GM19324 (cell line): ENCODE results near the gene CTNNBIP1.
"Not testable (repeated sequence)": the region's sequence is repeated elsewhere in the genome, so short reads cannot be mapped to it uniquely, and the experiment has no call there.

Source experiments
- ATAC-seq: cut with Tn5 transposase; IDR thresholded peaks from one replicate; pipeline ENCODE4 v1.9.1; 2021; ENCODE audit warnings: mild to moderate bottlenecking, moderate library complexity; ENCODE audit not compliant: unreplicated experiment, low FRiP score

Gene CTNNBIP1, protein sequence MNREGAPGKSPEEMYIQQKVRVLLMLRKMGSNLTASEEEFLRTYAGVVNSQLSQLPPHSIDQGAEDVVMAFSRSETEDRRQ

DNA sequence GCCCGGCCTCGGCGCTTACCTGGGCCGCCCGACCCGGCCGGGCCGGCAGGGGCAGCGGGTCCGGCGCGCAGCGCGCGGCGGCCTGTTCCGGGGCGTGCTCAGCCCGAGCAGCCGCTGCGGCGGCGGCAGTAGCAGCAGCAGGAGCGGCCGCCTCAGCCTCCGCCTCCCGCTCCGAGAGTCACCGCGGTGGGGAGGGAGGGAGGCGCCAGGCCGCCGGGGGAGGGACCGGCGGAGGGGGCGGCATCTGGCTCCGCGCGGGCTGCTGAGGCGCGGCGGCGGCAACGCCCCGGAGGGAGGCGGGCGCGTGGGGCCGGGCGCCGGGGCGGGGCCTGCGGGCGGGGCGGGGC lies at the start of gene CTNNBIP1:
CTNNBIP1 (minus strand) TSS at position 194 of the 347 bp plus-strand sequence. CDS start 38,205 bp downstream, outside the sequence.
- peak; percentile 83 for ATAC-seq

DNA sequence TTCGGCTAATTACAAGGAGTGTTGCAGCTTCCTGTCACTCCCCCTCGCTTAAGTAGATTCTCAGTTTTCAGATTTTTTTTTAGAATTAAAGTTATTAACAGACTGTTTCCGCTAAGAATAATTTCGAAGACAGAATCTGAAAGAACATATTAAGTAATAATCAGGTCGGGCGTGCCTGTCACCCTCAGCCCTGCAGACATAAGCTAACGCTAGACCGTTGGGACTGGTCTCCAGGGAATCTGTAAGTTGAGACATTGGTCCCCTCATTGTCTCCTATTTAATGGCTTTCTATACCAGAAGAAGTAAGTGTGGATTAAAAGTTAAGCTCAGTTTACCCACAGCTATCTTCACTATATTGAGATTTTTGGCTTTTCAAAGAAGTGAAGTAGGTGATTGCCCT lies 47.7 kb upstream of the CTNNBIP1 start:
- ATAC-seq, result no peak

DNA sequence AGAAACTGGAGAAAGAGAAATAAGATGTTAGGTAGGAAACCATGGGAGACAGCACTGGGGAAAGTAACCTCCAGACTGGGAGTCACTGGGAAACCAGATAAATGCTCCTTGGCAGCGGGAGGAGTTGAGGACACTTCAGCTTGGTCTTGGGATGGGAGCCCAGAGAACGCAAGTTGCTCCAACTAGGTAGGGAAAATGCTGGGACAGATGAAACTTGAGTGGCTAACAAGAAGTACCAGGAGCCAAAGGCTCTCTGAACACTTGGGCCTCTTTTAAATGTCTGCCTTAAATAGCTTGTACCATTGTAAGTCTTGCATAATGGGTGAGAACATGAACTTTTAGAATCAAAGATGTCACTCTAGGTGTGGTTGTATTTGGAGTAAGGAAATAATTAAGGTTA lies 36.2 kb upstream of the CTNNBIP1 start:
- no peak for ATAC-seq

DNA sequence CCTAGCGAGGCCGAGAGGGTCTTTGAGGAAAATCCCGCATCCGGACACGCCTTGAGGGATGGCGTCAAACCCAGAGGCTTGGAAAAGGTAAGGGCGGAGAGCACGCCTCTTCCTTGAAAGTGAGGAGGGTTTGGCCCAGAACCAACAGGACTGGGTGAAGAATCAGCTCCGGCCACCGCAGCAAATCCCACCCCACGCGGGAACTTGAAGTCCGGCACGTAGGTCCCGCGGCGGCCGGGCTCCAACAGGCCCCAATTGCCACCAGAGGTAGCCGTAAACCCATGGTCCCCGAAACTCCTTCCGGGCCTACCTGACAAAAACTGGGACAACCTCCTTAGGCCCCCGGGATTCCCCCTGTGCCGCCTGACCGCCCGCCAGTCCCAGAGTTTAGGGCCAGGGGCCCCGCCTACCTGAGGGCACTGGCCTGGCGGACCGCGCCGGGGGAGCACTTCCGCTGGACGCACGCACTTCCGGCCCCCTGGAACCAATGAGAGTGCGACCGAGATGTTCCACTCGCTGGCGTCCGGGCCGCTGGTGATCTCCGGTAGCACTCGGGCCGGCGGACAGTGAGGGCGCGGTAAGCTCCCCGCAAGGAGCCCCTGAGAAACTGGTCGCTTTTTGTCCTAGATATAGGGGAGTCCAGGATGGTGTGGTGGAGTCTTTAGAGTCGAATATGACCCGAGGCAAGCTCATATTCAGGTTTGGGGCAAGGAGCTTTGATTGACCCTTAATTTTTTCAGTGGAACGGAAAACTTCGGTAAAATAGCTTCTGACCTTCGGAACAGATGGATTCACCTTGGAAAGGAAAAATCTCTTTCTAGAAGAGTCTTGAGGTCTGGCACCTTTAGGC lies 33.1 kb upstream of the CTNNBIP1 start, which contains the start of the genes LZIC and NMNAT1:
LZIC (minus strand) TSS at position 453 of the 850 bp plus-strand sequence. CDS start 6,772 bp downstream, outside the sequence.
NMNAT1 (plus strand) TSS at position 537 of the 850 bp plus-strand sequence. CDS start 28,599 bp downstream, outside the sequence.
- peak; percentile 93 for ATAC-seq

DNA sequence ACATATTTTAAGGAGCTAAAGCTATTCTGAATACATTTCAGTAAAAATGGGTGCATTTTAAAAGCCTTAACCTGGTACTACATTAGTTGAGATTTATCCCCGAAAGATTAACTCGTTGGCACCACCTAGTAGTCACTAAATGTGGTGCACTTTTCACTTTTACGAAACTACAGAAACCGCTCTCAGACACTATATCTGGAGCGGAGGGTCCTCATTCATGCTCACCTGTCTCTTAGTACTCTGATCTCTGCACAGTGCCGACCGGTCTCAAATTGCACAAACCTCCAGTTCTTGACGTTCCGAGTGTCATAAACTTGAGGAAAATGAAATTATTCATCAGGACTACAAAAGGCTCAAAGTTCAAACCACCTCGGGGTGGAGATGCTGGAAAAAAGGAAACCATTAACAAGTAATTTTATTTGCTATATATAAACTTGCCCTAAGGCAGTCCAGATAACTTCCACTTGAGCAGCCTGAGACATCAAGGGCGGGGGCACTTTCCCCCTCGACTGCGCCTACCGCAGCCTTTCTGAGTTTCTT lies 32.4 kb upstream of the CTNNBIP1 start:
- ATAC-seq, result peak; percentile 32

DNA sequence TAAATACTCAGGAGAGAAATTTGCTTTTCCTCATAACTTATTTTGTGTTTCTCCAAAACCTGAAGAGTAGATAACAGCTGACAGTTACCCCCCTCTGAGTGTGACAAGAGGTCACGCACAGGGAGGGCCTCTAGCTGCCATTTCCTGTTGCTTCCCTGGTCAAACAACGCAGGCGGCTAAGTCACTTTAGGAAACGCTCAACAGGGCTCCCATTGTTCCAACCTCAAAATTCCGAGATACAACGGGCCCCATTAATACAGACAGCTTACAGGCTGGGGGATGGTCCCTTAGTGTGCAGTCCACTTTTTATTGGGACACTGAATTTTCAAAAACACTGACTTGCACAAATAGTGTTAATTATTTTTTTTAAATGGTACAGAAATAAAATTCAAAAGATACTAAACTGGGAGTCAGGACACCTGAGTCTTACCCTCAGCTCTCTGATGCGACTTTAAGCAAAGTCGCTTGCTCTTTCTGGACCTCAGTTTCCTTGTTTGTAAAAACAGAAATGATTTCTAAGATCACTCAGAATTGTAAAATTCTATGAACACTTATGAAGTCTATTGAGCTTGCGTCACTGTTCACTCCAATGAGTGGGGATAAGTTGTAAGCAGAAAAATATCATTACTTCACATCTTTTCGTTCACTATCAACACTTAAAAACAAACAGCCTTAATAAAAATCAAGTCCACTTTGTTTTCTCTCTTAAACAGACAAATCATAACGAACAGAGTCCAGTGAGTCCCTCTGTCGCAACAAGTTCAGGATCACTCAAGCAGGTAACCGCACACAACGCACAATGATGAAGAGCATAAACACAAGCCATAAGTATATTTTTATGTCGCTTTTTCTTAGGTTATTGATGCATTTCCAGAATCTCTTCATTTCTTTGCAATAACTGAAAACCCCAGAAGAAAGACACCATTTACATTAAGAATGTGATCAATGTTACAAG lies 19.6 kb upstream of the CTNNBIP1 start:
- no peak for ATAC-seq

DNA sequence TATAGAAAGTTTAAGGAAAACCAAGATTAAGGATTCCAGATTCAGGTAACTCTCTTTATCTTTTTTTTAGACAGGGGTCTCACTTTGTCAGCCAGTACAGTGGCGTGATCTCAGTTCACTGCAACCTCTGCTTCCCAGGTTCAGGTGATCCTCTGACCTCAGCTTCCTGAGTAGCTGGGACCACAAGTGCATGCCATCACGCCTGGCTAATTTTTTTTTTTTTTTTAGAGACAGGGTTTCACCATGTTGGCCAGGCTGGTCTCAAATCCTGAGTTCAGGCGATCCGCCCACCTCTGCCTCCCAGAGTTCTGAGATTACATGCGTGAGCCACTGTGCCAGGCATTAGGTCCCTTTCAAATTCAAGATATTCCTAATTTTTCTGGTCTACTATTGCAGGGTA lies 17.2 kb upstream of the CTNNBIP1 start:
- no peak for ATAC-seq

DNA sequence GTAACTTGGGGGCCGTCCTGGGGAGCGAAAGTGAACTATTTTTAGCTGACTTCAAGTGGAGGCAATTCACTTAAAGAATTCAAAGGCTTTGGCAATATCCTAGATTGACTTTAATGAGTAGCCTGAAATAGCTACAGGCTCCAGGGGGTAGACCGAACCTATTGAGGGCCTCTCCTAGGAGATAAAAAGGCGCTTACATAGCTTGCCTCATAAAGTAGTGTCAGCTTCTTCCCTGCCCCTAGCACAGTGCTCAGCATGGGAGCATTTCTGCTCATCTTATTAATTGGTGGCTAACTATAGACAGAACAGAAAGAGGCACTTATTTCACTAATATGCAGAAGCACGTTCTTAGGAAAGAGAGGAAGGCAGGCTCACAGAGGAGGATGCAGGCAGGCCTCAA lies 12.3 kb upstream of the CTNNBIP1 start:
- ATAC-seq, result no peak

DNA sequence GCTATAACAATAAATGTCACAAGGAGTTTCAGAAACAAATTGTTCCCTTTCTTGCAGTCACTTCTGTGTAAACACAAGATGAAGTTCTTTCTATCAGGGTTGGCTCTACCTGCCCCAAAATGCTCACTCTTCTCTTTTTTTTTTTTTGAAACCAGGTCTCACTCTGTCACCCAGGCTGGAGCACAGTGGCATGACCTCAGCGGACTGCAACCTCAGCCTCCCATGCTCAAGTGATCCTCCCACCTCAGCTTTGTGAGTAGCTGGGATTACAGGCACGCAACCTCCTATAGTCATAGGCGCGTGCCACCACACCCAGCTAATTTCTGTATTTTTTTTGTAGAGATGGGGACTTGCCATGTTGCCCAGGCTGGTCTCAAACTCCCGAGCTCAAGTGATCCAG lies 10.5 kb upstream of the CTNNBIP1 start:
- ATAC-seq, result no peak

DNA sequence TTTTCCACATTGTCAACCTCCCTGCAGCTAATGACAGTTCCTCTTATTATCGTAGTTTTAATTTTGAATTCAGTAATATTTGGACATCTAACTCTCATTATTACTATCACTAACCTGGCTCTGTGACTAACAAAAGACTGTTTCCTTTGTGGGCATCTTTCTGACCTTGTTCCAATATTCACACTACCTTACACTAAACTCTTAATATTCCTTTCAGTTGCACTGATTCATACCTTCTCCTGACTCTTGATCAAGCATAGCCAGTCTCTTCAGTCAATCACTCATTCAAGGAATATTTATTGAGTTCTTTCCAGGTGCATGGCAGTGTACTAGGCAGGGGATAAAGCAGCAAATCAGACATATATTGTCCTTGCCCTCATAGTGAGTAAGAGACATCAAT lies 7.8 kb upstream of the CTNNBIP1 start:
- no peak for ATAC-seq

DNA sequence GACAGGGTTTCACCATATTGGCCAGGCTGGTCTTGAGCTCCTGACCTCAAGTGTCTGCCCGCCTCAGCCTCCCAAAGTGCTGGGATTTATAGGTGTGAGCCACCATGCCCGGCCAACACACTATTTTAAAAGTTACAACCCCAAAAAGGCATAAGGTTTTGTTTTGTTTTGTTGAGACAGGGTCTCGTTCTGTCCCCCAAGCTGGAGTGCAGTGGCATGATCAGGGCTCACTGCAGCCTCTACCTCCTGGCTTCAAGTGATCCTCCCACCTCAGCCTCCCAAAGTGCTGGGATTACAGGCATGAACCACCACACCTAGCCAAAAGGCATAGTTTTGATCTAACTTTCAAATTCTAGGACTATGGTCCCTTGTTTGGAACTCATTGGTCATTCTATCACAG lies 7.4 kb upstream of the CTNNBIP1 start:
- not testable (repeated sequence) for ATAC-seq

DNA sequence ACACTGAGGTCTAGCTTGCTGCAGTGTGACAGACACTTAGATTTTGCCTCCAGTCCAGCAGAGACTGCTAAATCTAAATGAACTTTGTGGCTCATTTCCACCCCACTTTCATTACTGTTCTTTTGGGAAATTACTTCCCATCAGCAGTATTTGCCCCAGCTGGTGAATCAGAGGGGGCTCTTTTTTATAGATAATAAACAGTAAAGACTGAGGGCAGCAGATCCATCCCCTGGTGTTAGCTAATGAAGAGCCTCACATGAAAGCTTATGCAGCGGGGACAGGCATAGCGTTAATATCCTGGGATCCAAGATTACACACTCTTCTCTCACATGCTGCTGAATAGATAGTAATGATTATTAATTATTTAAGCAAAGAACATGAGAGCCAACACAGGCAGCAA lies 6.4 kb upstream of the CTNNBIP1 start:
- no peak for ATAC-seq

DNA sequence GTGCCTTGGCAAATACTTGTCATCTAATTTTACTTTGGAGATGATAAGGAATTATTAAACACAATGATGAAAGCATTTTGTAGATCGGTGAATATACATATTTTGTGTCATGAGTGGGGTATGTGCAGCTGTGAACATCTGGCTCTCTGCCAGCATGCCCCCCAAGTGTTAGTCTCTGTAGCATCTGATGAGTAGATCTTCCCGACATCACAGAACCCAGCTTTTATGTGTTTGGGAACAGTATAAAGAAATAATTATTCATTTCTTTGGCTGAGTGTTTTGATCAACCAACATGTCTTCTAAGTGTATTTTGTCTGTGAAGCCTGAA lies 4.5 kb upstream of the CTNNBIP1 start:
- ATAC-seq, result no peak

DNA sequence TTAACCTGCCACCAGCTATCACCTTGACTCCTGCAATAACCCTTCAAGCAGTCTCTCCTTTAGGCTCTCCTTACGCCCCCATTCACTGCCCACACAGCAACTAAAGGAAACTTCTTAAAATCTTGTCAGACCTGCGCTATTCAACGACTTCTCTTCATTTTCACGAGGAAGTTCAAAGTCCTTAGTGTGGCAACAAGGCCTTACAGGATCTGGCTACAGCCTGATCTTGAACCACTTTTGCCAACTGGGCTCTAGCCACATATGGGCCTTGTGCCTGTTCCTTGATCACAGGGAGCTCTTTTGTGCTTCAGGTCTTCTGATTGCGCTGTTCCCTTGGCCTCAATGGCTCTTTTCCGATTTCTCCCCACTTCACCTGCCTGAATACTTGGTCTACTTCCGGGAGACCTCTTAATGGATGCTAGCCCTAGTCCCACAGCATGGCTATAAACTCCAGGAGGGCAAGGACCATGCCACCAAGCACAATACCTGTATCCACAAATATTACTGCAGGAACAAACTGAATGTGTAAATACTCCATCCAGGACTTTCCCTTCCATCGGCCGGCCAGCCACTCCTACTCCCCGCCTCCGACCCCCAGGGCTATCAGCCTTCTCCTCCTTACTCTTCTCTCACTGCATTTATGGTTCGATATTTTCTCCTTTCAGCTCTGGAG lies 2.3 kb upstream of the CTNNBIP1 start:
- ATAC-seq, result no peak

DNA sequence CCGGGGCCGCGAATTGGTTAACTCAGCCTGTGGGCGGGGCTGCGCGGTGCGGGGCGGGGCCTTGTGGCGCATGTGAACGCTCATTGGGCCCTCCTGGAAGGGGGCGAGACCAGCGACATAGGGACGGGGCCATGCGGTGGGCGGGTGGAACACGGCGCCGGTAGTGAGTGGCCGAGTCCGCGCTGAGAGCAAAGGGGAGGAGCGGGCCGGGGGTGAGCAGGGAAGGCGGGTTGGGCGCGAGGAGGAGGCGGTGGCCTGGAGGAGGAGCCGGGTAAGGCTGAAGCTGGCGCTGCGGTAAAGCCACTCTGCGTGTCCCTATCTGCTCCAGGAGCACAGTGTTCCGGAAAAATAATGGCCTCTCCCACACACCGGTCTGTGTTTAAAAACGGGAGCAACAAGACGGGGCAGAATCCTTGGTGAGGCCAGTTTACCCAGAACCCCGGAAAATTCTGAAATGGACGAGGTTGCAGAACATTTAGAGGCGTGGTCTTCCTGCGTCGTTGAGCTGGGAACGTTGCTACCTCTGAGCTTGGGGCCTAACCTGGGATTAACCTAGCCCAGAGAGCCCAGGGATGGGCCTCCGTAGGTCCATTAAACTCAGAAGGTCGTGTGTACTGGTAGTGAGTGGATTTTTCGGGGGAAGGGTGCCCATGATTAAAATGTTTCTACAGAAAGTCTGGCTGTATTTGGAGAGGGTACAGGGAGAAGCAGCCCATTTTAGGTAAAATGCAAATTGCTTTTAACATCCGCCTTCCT lies 532 bp upstream of the CTNNBIP1 start:
- ATAC-seq, result peak; percentile 94

DNA sequence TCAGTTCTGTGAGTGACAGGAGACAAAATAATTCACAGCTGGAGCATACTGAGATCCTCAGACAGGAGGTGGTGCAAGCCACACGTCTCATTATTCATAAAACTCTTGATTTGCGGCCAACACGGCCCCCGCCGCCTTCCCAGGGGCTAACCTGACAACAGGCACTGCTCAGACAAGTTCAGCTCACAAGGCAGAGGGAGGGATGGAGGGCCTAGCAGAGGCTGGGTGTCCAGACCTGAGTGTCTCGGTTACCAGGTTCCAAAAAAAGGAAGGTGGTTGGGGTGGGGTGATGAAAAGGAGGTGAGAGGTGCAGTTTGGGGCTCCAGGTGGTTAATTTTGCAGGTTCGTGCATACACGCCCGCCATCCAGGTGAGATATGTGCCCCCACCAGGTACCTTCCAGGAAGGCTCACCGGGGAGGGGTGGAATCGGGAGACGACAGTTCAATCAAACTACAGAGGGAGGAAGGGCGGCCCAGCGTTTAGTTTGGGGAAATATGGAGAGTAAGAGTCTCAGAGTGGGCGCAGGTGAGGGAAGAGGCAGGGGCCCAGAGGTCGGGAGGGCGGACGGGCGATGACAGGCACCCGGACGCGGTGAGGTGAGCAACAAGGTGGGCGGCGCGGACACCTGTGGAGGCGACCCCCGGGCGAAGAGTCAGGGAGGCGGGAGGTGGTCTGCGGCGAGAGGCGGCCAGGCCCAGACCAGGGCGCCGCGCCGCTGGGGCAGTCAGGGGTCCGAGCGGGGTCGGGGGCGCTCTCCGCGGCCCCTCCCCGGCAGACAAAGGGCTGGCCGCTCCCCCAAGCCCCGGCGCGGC lies 629 bp downstream of the CTNNBIP1 start:
- no peak for ATAC-seq

DNA sequence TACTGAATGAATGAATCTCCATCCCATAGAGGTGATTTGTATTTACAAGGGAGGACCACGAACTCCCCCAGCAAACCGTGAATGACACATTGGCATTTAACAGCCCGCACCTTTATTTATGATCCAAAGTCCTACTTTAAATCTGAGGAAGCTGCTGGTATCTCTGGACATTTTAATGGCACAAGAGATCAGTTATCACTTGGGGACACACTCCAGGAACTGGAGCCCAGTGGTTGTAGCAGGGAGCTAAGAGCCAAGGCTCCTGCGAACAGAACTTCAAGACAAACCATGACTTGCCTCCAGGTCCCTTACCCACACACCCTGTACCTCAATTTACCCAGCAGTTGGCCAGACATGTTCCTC lies 1.2 kb downstream of the CTNNBIP1 start:
- ATAC-seq, result no peak

DNA sequence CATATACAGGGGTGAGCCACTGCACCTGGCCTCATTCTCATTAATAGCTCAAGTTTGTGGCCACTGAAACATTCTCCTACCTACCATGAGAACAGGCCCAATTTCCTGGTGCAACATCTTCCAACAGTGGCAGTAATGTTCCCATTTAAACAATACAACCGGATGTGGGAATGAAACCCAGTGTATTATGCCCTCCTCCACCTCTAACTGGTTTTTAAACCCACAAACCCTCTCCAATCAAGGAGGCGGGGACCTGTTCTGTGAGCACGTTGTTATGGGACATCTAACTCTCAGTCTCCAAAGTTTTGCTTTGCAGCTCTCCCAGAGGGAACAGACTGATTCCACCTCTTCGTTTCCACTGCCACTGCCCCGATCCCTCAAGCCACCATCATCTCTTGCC lies 2.6 kb downstream of the CTNNBIP1 start:
- ATAC-seq, result no peak

DNA sequence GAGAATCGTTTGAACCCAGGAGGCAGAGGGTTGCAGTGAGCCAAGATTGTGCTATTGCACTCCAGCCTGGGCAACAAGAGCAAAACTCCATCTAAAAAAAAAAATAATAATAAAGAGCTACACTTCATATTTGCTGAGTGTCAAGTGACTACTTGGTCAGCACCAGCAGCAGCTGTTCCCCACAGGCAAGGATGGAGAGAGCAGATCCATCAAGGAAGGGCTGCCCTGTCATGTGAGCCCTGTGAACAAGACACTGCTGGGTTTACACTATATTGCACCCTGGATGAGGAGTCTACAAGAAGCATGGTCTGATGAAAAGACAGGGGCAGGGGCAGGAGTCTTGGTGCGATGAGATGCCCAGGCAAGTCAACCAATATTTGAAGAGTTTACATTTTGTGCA lies 3.6 kb downstream of the CTNNBIP1 start:
- no peak for ATAC-seq
